Neural cell (in vitro differentiated cells): ENCODE results near the gene SEMA4B. TPM values are rescaled to one million over a fixed set of nuclear protein-coding genes. Genes with fewer than 3 reads are reported as not detected.

ENCODE experiments used
- H2AFZ ChIP-seq: fragments of 200-600, 300-800 bp; sonication (generic), shearing (Covaris generic); 2 replicates; pipeline ENCODE4 v1.6.0; 2014; ENCODE audit warnings: low read depth, mild to moderate bottlenecking, antibody characterized with exemption, low read length, moderate library complexity
- H3F3A ChIP-seq: fragments of 200-600 bp; shearing (Covaris generic); 2 replicates; pipeline ENCODE4 v1.6.1; 2016; ENCODE audit warnings: mild to moderate bottlenecking, moderate library complexity, mixed read lengths, antibody characterized with exemption, low read length; ENCODE audit not compliant: insufficient read depth, poor library complexity, severe bottlenecking
- H3K27ac ChIP-seq: fragments of 200-600, 300-800 bp; sonication (generic), shearing (Covaris generic); 2 replicates; pipeline ENCODE4 v1.5.1; 2014; ENCODE audit warnings: mild to moderate bottlenecking, low read length, moderate library complexity
- H3K27me3 ChIP-seq: fragments of 300-800, 200-600 bp; sonication (generic), shearing (Covaris generic); 2 replicates; pipeline ENCODE4 v1.6.0; 2014; ENCODE audit warnings: mild to moderate bottlenecking, low read depth, low read length, moderate library complexity; ENCODE audit not compliant: insufficient read depth
- H3K36me3 ChIP-seq: fragments of 300-800, 200-600 bp; sonication (generic), shearing (Covaris generic); 2 replicates; pipeline ENCODE4 v1.5.1; 2014; ENCODE audit warnings: mild to moderate bottlenecking, antibody characterized with exemption, low read length, moderate library complexity; ENCODE audit not compliant: insufficient read depth
- H3K4me2 ChIP-seq: fragments of 300-800, 200-600 bp; sonication (generic), shearing (Covaris generic); 2 replicates; pipeline ENCODE4 v1.6.0; 2014; ENCODE audit warnings: mild to moderate bottlenecking, low read length
- H3K4me3 ChIP-seq: fragments of 300-800, 200-600 bp; sonication (generic), shearing (Covaris generic); 2 replicates; pipeline ENCODE4 v1.5.1; 2014; ENCODE audit warnings: mild to moderate bottlenecking, low read length, moderate library complexity
- H3K79me2 ChIP-seq: fragments of 200-600 bp; shearing (Covaris generic); replicated peaks from 2 replicates; pipeline ENCODE4 v1.6.0; 2014; ENCODE audit warnings: mild to moderate bottlenecking, low read length, moderate library complexity; ENCODE audit not compliant: insufficient read depth
- H3K9ac ChIP-seq: fragments of 300-800, 200-600 bp; sonication (generic), shearing (Covaris generic); 2 replicates; pipeline ENCODE4 v1.6.1; 2016; ENCODE audit warnings: mild to moderate bottlenecking, low read length, mixed read lengths
- H3K9me2 ChIP-seq: fragments of 200-600 bp; shearing (Covaris generic); 2 replicates; pipeline ENCODE4 v1.6.1; 2016; ENCODE audit warnings: mild to moderate bottlenecking, low read length, mixed read lengths; ENCODE audit not compliant: insufficient read depth
- H3K9me3 ChIP-seq: fragments of 200-600, 300-800 bp; sonication (generic), shearing (Covaris generic); 2 replicates; pipeline ENCODE4 v1.6.1; 2016; ENCODE audit warnings: mild to moderate bottlenecking, mixed run types, low read length, moderate library complexity, mixed read lengths
- H4K20me1 ChIP-seq: fragments of 200-600 bp; shearing (Covaris generic); 2 replicates; pipeline ENCODE4 v1.6.1; 2016; ENCODE audit warnings: mild to moderate bottlenecking, mixed run types; ENCODE audit not compliant: insufficient read depth
- EP300 ChIP-seq: fragments of 450-650 bp; conservative IDR thresholded peaks from 2 replicates; pipeline ENCODE4 v1.6.1; 2014; ENCODE audit warnings: antibody characterized with exemption, mild to moderate bottlenecking, moderate library complexity; ENCODE audit not compliant: poor library complexity, severe bottlenecking
- EZH2 ChIP-seq: fragments of 200-600, 300-800 bp; shearing (Covaris generic), sonication (generic); IDR thresholded peaks from 2 replicates; pipeline ENCODE4 v1.6.1; 2014; ENCODE audit warnings: antibody characterized with exemption, low read length, borderline replicate concordance, mild to moderate bottlenecking; ENCODE audit not compliant: insufficient read depth, poor library complexity, severe bottlenecking
- MXI1 ChIP-seq: fragments of 450-650 bp; conservative IDR thresholded peaks from 2 replicates; pipeline ENCODE4 v1.6.1; 2014; ENCODE audit warnings: antibody characterized with exemption, mild to moderate bottlenecking; ENCODE audit not compliant: poor library complexity, severe bottlenecking
- POLR2AphosphoS5 ChIP-seq: IDR thresholded peaks from 2 replicates; pipeline ENCODE4 v1.6.1; 2012
- RAD21 ChIP-seq: fragments of 450-650 bp; conservative IDR thresholded peaks from 2 replicates; pipeline ENCODE4 v1.6.1; 2014; ENCODE audit warnings: antibody characterized with exemption, mild to moderate bottlenecking, moderate library complexity
- SMC3 ChIP-seq: fragments of 450-650 bp; conservative IDR thresholded peaks from 2 replicates; pipeline ENCODE4 v1.6.1; 2014; ENCODE audit warnings: antibody characterized with exemption, mild to moderate bottlenecking, moderate library complexity; ENCODE audit not compliant: poor library complexity
- TAF1 ChIP-seq: IDR thresholded peaks from 2 replicates; pipeline ENCODE4 v1.6.1; 2012; ENCODE audit warnings: low read depth
- polyA plus RNA-seq: library from polyadenylated mRNA; depleted of rRNA; stranded (reverse); fragments of >200 nt; gene quantifications from 2 replicates; pipeline ENCODE4 v1.2.3, GENCODE V29; 2014
- TF ChIP-seq, protein P1 (sequence below): fragments of 450-650 bp; IDR thresholded peaks from 2 replicates; pipeline ENCODE4 v1.5.1; 2014; ENCODE audit warnings: antibody characterized with exemption, mild to moderate bottlenecking, moderate library complexity; ENCODE audit not compliant: poor library complexity, severe bottlenecking
- TF ChIP-seq, protein P2 (sequence below): IDR thresholded peaks from 2 replicates; pipeline ENCODE4 v1.6.1; 2012; ENCODE audit warnings: borderline replicate concordance

The SEMA4B gene
- polyA plus RNA-seq, 1 donor from 2014 or later = 11.0 TPM

DNA sequence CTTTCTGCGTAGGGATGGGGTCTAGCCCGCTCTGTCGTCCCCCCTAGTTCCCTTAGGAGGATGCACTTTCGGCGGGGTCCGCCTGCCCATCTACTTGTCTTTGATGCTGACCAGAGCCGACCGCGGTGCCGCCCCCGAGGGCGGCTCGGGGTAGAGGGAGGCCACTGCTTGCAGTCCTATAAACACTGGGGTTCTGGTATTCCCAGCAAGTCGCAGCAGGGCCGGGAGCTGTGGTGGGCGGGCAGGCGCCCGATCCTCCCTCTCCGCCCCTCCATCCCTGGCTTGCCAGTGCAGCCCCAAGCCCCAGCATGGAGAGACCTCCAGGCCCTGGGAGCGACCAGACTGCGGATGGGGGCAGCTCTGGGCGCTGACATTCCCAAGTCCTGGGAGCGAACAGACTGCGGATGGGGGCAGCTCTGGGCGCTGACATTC lies 830 bp downstream of the SEMA4B start:
- Histone ChIP-seq H3K27ac (peak overlapping the region; percentile 80), H3K4me3 (peak overlapping the region; percentile 89), H3K9ac (peak overlapping the region; percentile 91), H3K9me3 (no peaks in the 10 kb centered on the region), H3F3A (no peaks in the 10 kb centered on the region), H3K27me3 (no peaks in the 10 kb centered on the region), H4K20me1 (no peaks in the 10 kb centered on the region), H3K79me2 (peaks cover 37% of the 10 kb centered on the region), H2AFZ (peak overlapping the region; percentile 71), H3K9me2 (no peaks in the 10 kb centered on the region), H3K36me3 (no peaks in the 10 kb centered on the region), H3K4me2 (peak overlapping the region; percentile 95)
- TF ChIP-seq EZH2 (no peak), POLR2AphosphoS5 (no peak), EP300 (no peak), SMC3 (no peak), TAF1 (no peak), RAD21 (no peak), MXI1 (no peak)
- TF ChIP-seq, protein P1, sequence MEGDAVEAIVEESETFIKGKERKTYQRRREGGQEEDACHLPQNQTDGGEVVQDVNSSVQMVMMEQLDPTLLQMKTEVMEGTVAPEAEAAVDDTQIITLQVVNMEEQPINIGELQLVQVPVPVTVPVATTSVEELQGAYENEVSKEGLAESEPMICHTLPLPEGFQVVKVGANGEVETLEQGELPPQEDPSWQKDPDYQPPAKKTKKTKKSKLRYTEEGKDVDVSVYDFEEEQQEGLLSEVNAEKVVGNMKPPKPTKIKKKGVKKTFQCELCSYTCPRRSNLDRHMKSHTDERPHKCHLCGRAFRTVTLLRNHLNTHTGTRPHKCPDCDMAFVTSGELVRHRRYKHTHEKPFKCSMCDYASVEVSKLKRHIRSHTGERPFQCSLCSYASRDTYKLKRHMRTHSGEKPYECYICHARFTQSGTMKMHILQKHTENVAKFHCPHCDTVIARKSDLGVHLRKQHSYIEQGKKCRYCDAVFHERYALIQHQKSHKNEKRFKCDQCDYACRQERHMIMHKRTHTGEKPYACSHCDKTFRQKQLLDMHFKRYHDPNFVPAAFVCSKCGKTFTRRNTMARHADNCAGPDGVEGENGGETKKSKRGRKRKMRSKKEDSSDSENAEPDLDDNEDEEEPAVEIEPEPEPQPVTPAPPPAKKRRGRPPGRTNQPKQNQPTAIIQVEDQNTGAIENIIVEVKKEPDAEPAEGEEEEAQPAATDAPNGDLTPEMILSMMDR = no peak
- TF ChIP-seq, protein P2, sequence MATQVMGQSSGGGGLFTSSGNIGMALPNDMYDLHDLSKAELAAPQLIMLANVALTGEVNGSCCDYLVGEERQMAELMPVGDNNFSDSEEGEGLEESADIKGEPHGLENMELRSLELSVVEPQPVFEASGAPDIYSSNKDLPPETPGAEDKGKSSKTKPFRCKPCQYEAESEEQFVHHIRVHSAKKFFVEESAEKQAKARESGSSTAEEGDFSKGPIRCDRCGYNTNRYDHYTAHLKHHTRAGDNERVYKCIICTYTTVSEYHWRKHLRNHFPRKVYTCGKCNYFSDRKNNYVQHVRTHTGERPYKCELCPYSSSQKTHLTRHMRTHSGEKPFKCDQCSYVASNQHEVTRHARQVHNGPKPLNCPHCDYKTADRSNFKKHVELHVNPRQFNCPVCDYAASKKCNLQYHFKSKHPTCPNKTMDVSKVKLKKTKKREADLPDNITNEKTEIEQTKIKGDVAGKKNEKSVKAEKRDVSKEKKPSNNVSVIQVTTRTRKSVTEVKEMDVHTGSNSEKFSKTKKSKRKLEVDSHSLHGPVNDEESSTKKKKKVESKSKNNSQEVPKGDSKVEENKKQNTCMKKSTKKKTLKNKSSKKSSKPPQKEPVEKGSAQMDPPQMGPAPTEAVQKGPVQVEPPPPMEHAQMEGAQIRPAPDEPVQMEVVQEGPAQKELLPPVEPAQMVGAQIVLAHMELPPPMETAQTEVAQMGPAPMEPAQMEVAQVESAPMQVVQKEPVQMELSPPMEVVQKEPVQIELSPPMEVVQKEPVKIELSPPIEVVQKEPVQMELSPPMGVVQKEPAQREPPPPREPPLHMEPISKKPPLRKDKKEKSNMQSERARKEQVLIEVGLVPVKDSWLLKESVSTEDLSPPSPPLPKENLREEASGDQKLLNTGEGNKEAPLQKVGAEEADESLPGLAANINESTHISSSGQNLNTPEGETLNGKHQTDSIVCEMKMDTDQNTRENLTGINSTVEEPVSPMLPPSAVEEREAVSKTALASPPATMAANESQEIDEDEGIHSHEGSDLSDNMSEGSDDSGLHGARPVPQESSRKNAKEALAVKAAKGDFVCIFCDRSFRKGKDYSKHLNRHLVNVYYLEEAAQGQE = no peak

DNA sequence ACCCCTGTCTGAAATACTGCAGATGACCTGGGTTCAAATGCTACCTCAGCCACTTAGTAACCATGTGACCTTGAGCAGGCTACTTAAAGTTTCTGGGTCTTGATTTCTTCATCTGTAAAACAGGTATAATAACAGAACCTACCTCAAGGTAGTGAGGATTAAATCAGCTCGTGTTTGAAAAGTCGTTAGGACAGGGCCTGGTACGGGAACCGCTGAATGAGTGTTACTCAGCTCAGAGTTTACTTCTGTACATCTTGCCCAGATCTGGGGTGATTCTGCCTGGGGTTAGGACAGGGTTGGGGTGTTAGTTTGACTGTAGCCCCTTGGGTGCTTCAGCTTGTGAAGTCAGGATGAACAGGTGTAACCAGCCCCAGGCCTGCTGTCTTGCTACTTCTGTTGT lies 1.8 kb downstream of the SEMA4B start:
- Histone ChIP-seq H3K9me2 (no peaks in the 10 kb centered on the region), H3F3A (no peaks in the 10 kb centered on the region), H3K4me3 (peak overlapping the region; percentile 89), H3K27me3 (no peaks in the 10 kb centered on the region), H2AFZ (no peak overlapping the region), H3K9ac (peak overlapping the region; percentile 91), H4K20me1 (no peaks in the 10 kb centered on the region), H3K27ac (no peak overlapping the region), H3K36me3 (no peaks in the 10 kb centered on the region), H3K4me2 (peak overlapping the region; percentile 95), H3K79me2 (peaks cover 43% of the 10 kb centered on the region), H3K9me3 (no peaks in the 10 kb centered on the region)
- TF ChIP-seq POLR2AphosphoS5 = no peak
- TF ChIP-seq TAF1 = no peak
- no peak for TF ChIP-seq RAD21
- no peak for TF ChIP-seq EP300
- TF ChIP-seq, protein P2 = no peak
- TF ChIP-seq, protein P1 = no peak
- TF ChIP-seq MXI1 = no peak
